GM23338 (cell line): ENCODE data around the gene KIAA1755. TPM values are rescaled to one million over a fixed set of nuclear protein-coding genes. Genes with fewer than 3 reads are reported as not detected.

Experiments used
- ATAC-seq: fragments of 200-7000 bp; cut with Tn5 transposase; 3 replicates; pipeline ENCODE4 v1.9.1; 2020
- DNase-seq: peaks from one replicate; pipeline ENCODE4 v3.0.0-alpha.2; 2015; ENCODE audit warnings: low spot score
- H2AFZ ChIP-seq: fragments of 200-600 bp; sonication (generic); 2 replicates; pipeline ENCODE4 v1.8.0; 2016; ENCODE audit warnings: antibody characterized with exemption, mild to moderate bottlenecking, moderate library complexity
- H3F3A ChIP-seq: fragments of 200-600 bp; sonication (generic); replicated peaks from 2 replicates; pipeline ENCODE4 v1.8.0; 2017; ENCODE audit warnings: antibody characterized with exemption, mixed run types, low read depth
- H3K27ac ChIP-seq: fragments of 200-600 bp; sonication (generic); 2 replicates; pipeline ENCODE4 v1.6.1; 2016; ENCODE audit warnings: low read depth
- H3K27me3 ChIP-seq: fragments of 200-600 bp; sonication (generic); 2 replicates; pipeline ENCODE4 v1.8.0; 2016; ENCODE audit warnings: mild to moderate bottlenecking, mixed run types, moderate library complexity; ENCODE audit not compliant: insufficient read depth
- H3K36me3 ChIP-seq: fragments of 200-600 bp; sonication (generic); 2 replicates; pipeline ENCODE4 v1.8.0; 2016; ENCODE audit warnings: mild to moderate bottlenecking; ENCODE audit not compliant: insufficient read depth
- H3K4me1 ChIP-seq: fragments of 200-600 bp; sonication (generic); 2 replicates; pipeline ENCODE4 v1.8.0; 2016; ENCODE audit warnings: mild to moderate bottlenecking, moderate library complexity; ENCODE audit not compliant: insufficient read depth
- H3K4me2 ChIP-seq: fragments of 200-600 bp; sonication (generic); 2 replicates; pipeline ENCODE4 v1.7.1; 2017; ENCODE audit warnings: mixed run types
- H3K4me3 ChIP-seq: fragments of 200-600 bp; sonication (generic); 2 replicates; pipeline ENCODE4 v1.6.1; 2016; ENCODE audit warnings: mixed run types
- H3K79me2 ChIP-seq: fragments of 200-600 bp; sonication (generic); replicated peaks from 2 replicates; pipeline ENCODE4 v1.8.0; 2017; ENCODE audit warnings: mild to moderate bottlenecking; ENCODE audit not compliant: insufficient read depth
- H3K9me2 ChIP-seq: fragments of 200-600 bp; sonication (generic); 2 replicates; pipeline ENCODE4 v1.8.0; 2017; ENCODE audit not compliant: insufficient read depth
- H4K20me1 ChIP-seq: fragments of 200-600 bp; sonication (generic); replicated peaks from 2 replicates; pipeline ENCODE4 v1.8.0; 2017; ENCODE audit warnings: mild to moderate bottlenecking; ENCODE audit not compliant: insufficient read depth
- H3K27ac Mint-ChIP-seq: 2 replicates; pipeline ENCODE4 v1.8.0; 2020; ENCODE audit warnings: inconsistent platforms, mild to moderate bottlenecking, moderate library complexity, mixed read lengths
- H3K27me3 Mint-ChIP-seq: 3 replicates; pipeline ENCODE4 v1.8.0; 2022; ENCODE audit warnings: low read depth, mild to moderate bottlenecking, moderate library complexity, mixed read lengths, inconsistent platforms; ENCODE audit not compliant: insufficient read depth, poor library complexity
- H3K36me3 Mint-ChIP-seq: 3 replicates; pipeline ENCODE4 v1.8.0; 2021; ENCODE audit warnings: low read depth, mild to moderate bottlenecking, inconsistent platforms, moderate library complexity, mixed read lengths
- H3K4me1 Mint-ChIP-seq: 3 replicates; pipeline ENCODE4 v1.8.0; 2020; ENCODE audit warnings: mild to moderate bottlenecking, inconsistent platforms, mixed read lengths
- H3K4me3 Mint-ChIP-seq: 3 replicates; pipeline ENCODE4 v1.8.0; 2021; ENCODE audit warnings: moderate library complexity, mild to moderate bottlenecking, inconsistent platforms, mixed read lengths
- H3K9me3 Mint-ChIP-seq: 3 replicates; pipeline ENCODE4 v1.8.0; 2020; ENCODE audit warnings: moderate library complexity, mild to moderate bottlenecking, inconsistent platforms, mixed read lengths
- CREB1 ChIP-seq: fragments of 250-450 bp; sonication (Bioruptor Pico); IDR thresholded peaks from 2 replicates; pipeline ENCODE4 v1.5.0; 2020; ENCODE audit warnings: low read depth, mild to moderate bottlenecking, moderate library complexity
- EZH2 ChIP-seq: fragments of 200-600 bp; sonication (generic); IDR thresholded peaks from one replicate; pipeline ENCODE4 v1.8.0; 2017; ENCODE audit warnings: antibody characterized with exemption, mild to moderate bottlenecking, low read depth; ENCODE audit not compliant: unreplicated experiment
- NANOG ChIP-seq: IDR thresholded peaks from 2 replicates; pipeline ENCODE4 v1.6.1; 2016; ENCODE audit warnings: antibody characterized with exemption, borderline replicate concordance
- POLR2AphosphoS5 ChIP-seq: IDR thresholded peaks from 2 replicates; pipeline ENCODE4 v1.6.1; 2016; ENCODE audit warnings: antibody characterized with exemption, low read depth
- STAT1 ChIP-seq: IDR thresholded peaks from one replicate; pipeline ENCODE4 v1.6.1; 2016; ENCODE audit warnings: antibody characterized with exemption; ENCODE audit not compliant: unreplicated experiment
- ZNF114 ChIP-seq: fragments of 250-450 bp; sonication (Bioruptor Pico); IDR thresholded peaks from 2 replicates; pipeline ENCODE4 v1.5.0; 2020; ENCODE audit warnings: mild to moderate bottlenecking, moderate library complexity
- ZNF331 ChIP-seq: fragments of 250-450 bp; sonication (Bioruptor Pico); IDR thresholded peaks from 2 replicates; pipeline ENCODE4 v1.5.0; 2020; ENCODE audit warnings: low read depth, mild to moderate bottlenecking, moderate library complexity
- polyA plus RNA-seq: library from polyadenylated mRNA; unstranded; fragments of >200 nt; fragmentation: Nextera tagmentation; extraction: Ambion mirVana; gene quantifications from 2 replicates; pipeline ENCODE4 v1.2.1, GENCODE V29; 2016
- total RNA-seq: library from RNA; depleted of rRNA; stranded (reverse); fragments of >200 nt; shearing (Covaris generic); gene quantifications from 2 replicates; pipeline ENCODE4 v1.2.3, GENCODE V29; 2014
- TF ChIP-seq, protein P1 (sequence below): fragments of 250-450 bp; sonication (Bioruptor Pico); IDR thresholded peaks from 2 replicates; pipeline ENCODE4 v1.5.0; 2020; ENCODE audit warnings: mild to moderate bottlenecking, moderate library complexity
- TF ChIP-seq, protein P2 (sequence below), 2 experiments: fragments of 200-600 bp in 1 of 2; sonication (generic) in 1 of 2; conservative IDR thresholded peaks; 2 replicates each; pipeline versions ENCODE4 v1.5.1 to v1.6.1; 2016 to 2017; ENCODE audit warnings: antibody characterized with exemption in 2 of 2, low read depth in 2 of 2, mild to moderate bottlenecking in 2 of 2, moderate library complexity in 1 of 2
- TF ChIP-seq, protein P3 (sequence below): IDR thresholded peaks from one replicate; pipeline ENCODE4 v1.6.1; 2018; ENCODE audit warnings: antibody characterized with exemption; ENCODE audit not compliant: unreplicated experiment

Gene KIAA1755
- total and polyA plus RNA-seq, 2 experiments from 2014 or later = 0.28 TPM; not detected in 1

DNA sequence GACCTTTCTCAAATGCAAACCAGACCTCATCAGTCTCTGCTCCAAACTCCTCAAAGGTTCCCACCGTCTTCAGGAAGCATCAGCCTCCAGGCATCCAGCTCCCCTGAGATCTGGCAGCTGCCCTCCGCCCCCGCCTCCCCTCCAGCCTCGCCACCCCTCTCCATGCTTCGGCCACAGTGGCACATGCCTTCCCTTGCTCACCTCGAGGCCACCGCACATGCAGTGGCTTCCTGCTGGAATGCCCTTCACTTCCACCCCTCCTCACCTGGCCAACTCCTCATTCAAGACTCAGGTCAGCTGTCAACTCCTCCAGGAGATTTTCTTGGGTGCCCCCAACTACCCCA, 13.4 kb downstream of the KIAA1755 start:
- Mint-ChIP-seq H3K36me3 (peaks cover 8% of the 10 kb centered on the region; the same call in 2 of the 3 replicates), H3K4me3 (no peak overlapping the region), H3K4me1 (peaks cover 4% of the 10 kb centered on the region), H3K27me3 (peaks cover 5% of the 10 kb centered on the region), H3K9me3 (peaks cover 39% of the 10 kb centered on the region), H3K27ac (no peak overlapping the region)
- H3K36me3 ChIP-seq = no peaks in the 10 kb centered on the region
- ATAC-seq = no peak
- H3K27me3 ChIP-seq = no peaks in the 10 kb centered on the region
- no peaks in the 10 kb centered on the region for H3F3A ChIP-seq
- H3K4me3 ChIP-seq = no peak overlapping the region
- no peaks in the 10 kb centered on the region for H3K4me1 ChIP-seq
- no peak for DNase-seq
- H2AFZ ChIP-seq = no peak overlapping the region
- H3K27ac ChIP-seq = no peak overlapping the region
- no peaks in the 10 kb centered on the region for H3K9me2 ChIP-seq
- no peak for TF ChIP-seq CREB1
- no peak overlapping the region for H3K4me2 ChIP-seq
- H4K20me1 ChIP-seq = no peaks in the 10 kb centered on the region
- no peaks in the 10 kb centered on the region for H3K79me2 ChIP-seq

DNA sequence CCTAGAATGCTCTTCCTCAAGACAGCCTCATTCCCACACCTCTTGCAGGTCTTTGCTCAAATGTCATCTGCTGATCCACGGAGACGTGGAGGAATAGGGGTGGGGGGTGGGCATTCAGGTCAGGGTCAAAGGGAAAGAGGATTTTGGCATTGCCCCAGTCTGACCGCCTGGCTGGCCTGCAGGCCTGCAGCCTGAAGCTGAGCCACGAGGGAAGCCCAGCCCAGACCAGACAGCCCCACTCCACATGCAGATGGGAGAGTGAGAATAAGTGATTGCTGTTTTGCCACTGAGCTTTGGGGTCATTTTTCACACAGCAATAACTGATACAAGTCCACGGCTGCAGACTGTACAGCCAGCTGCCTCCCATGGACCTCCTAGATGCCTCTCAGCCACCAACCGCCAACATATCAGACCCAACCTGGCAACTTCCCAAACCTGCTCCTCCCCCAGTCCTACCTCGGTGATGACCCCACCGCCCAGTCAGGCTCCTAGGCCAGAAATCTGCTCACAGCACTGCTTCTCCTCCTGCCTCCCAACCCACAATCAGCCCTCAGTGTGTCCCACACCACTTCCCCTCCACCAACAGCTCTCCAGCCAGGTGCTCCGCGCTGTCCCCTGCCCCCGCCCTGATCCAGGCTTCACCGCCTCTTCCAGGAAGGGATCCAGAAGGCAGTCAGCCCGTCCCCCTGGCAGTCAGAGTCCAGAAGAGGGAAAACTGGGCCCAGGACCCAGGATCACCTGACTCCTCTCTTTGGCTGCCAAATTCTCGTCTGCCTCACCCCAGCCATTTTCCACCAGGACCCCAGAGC, 14.0 kb downstream of the KIAA1755 start:
- Histone ChIP-seq H3K9me2 (no peaks in the 10 kb centered on the region), H3K27ac (no peak overlapping the region), H3K36me3 (no peaks in the 10 kb centered on the region), H4K20me1 (no peaks in the 10 kb centered on the region), H2AFZ (no peak overlapping the region), H3K4me1 (no peaks in the 10 kb centered on the region), H3K4me3 (no peak overlapping the region), H3K27me3 (no peaks in the 10 kb centered on the region), H3F3A (no peaks in the 10 kb centered on the region), H3K79me2 (no peaks in the 10 kb centered on the region), H3K4me2 (no peak overlapping the region)
- Mint-ChIP-seq H3K4me3 (no peak overlapping the region), H3K9me3 (peaks cover 44% of the 10 kb centered on the region), H3K27ac (no peak overlapping the region), H3K36me3 (peaks cover 10% of the 10 kb centered on the region; the same call in 2 of the 3 replicates), H3K4me1 (peaks cover 3% of the 10 kb centered on the region; the same call in 1 of the 3 replicates), H3K27me3 (peaks cover 5% of the 10 kb centered on the region)
- ATAC-seq (no peak), DNase-seq (no peak)
- TF ChIP-seq NANOG = no peak
- no peak for TF ChIP-seq ZNF331 (CRISPR knock-in tag)
- TF ChIP-seq, protein P1, sequence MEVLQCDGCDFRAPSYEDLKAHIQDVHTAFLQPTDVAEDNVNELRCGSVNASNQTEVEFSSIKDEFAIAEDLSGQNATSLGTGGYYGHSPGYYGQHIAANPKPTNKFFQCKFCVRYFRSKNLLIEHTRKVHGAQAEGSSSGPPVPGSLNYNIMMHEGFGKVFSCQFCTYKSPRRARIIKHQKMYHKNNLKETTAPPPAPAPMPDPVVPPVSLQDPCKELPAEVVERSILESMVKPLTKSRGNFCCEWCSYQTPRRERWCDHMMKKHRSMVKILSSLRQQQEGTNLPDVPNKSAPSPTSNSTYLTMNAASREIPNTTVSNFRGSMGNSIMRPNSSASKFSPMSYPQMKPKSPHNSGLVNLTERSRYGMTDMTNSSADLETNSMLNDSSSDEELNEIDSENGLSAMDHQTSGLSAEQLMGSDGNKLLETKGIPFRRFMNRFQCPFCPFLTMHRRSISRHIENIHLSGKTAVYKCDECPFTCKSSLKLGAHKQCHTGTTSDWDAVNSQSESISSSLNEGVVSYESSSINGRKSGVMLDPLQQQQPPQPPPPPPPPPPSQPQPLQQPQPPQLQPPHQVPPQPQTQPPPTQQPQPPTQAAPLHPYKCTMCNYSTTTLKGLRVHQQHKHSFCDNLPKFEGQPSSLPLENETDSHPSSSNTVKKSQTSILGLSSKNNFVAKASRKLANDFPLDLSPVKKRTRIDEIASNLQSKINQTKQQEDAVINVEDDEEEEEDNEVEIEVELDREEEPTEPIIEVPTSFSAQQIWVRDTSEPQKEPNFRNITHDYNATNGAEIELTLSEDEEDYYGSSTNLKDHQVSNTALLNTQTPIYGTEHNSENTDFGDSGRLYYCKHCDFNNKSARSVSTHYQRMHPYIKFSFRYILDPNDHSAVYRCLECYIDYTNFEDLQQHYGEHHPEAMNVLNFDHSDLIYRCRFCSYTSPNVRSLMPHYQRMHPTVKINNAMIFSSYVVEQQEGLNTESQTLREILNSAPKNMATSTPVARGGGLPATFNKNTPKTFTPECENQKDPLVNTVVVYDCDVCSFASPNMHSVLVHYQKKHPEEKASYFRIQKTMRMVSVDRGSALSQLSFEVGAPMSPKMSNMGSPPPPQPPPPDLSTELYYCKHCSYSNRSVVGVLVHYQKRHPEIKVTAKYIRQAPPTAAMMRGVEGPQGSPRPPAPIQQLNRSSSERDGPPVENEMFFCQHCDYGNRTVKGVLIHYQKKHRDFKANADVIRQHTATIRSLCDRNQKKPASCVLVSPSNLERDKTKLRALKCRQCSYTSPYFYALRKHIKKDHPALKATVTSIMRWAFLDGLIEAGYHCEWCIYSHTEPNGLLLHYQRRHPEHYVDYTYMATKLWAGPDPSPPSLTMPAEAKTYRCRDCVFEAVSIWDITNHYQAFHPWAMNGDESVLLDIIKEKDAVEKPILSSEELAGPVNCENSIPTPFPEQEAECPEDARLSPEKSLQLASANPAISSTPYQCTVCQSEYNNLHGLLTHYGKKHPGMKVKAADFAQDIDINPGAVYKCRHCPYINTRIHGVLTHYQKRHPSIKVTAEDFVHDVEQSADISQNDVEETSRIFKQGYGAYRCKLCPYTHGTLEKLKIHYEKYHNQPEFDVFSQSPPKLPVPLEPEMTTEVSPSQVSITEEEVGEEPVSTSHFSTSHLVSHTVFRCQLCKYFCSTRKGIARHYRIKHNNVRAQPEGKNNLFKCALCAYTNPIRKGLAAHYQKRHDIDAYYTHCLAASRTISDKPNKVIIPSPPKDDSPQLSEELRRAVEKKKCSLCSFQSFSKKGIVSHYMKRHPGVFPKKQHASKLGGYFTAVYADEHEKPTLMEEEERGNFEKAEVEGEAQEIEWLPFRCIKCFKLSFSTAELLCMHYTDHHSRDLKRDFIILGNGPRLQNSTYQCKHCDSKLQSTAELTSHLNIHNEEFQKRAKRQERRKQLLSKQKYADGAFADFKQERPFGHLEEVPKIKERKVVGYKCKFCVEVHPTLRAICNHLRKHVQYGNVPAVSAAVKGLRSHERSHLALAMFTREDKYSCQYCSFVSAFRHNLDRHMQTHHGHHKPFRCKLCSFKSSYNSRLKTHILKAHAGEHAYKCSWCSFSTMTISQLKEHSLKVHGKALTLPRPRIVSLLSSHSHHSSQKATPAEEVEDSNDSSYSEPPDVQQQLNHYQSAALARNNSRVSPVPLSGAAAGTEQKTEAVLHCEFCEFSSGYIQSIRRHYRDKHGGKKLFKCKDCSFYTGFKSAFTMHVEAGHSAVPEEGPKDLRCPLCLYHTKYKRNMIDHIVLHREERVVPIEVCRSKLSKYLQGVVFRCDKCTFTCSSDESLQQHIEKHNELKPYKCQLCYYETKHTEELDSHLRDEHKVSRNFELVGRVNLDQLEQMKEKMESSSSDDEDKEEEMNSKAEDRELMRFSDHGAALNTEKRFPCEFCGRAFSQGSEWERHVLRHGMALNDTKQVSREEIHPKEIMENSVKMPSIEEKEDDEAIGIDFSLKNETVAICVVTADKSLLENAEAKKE (CRISPR knock-in tag) = no peak
- no peak for TF ChIP-seq STAT1
- TF ChIP-seq ZNF114 (CRISPR knock-in tag) = no peak
- no peak for TF ChIP-seq POLR2AphosphoS5
- TF ChIP-seq, protein P2, sequence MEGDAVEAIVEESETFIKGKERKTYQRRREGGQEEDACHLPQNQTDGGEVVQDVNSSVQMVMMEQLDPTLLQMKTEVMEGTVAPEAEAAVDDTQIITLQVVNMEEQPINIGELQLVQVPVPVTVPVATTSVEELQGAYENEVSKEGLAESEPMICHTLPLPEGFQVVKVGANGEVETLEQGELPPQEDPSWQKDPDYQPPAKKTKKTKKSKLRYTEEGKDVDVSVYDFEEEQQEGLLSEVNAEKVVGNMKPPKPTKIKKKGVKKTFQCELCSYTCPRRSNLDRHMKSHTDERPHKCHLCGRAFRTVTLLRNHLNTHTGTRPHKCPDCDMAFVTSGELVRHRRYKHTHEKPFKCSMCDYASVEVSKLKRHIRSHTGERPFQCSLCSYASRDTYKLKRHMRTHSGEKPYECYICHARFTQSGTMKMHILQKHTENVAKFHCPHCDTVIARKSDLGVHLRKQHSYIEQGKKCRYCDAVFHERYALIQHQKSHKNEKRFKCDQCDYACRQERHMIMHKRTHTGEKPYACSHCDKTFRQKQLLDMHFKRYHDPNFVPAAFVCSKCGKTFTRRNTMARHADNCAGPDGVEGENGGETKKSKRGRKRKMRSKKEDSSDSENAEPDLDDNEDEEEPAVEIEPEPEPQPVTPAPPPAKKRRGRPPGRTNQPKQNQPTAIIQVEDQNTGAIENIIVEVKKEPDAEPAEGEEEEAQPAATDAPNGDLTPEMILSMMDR (conservative IDR thresholded peaks at IDR 0.05; ENCODE audit: low read depth in 2 of 2) = no peak
- no peak for TF ChIP-seq EZH2
- TF ChIP-seq, protein P3, sequence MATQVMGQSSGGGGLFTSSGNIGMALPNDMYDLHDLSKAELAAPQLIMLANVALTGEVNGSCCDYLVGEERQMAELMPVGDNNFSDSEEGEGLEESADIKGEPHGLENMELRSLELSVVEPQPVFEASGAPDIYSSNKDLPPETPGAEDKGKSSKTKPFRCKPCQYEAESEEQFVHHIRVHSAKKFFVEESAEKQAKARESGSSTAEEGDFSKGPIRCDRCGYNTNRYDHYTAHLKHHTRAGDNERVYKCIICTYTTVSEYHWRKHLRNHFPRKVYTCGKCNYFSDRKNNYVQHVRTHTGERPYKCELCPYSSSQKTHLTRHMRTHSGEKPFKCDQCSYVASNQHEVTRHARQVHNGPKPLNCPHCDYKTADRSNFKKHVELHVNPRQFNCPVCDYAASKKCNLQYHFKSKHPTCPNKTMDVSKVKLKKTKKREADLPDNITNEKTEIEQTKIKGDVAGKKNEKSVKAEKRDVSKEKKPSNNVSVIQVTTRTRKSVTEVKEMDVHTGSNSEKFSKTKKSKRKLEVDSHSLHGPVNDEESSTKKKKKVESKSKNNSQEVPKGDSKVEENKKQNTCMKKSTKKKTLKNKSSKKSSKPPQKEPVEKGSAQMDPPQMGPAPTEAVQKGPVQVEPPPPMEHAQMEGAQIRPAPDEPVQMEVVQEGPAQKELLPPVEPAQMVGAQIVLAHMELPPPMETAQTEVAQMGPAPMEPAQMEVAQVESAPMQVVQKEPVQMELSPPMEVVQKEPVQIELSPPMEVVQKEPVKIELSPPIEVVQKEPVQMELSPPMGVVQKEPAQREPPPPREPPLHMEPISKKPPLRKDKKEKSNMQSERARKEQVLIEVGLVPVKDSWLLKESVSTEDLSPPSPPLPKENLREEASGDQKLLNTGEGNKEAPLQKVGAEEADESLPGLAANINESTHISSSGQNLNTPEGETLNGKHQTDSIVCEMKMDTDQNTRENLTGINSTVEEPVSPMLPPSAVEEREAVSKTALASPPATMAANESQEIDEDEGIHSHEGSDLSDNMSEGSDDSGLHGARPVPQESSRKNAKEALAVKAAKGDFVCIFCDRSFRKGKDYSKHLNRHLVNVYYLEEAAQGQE = no peak
